HG03442 (cell line): Measurements from ENCODE around the gene MTMR8.

ENCODE experiments used
- ATAC-seq: cut with Tn5 transposase; IDR thresholded peaks from one replicate; pipeline ENCODE4 v1.9.1; 2021; ENCODE audit warnings: mild to moderate bottlenecking, moderate library complexity; ENCODE audit not compliant: unreplicated experiment

MTMR8 gene

DNA sequence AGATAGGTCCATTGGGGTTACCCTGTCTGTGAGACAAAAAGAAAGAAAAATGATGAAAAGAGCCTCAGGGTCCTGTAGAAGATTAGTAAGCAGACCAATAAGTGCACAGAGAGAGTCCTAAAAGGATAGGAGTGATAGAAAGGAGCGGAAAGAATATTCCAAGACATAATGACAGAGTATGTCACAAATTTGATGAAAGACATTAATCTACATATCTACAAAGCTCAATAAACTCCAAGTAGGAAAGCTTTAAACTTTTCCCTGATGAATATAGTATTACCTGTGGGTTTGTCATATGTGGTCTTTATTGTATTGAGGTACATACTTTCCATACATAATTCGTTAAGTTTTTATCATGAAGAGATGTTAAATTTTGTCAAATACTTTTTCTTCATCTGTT lies 73.7 kb downstream of the MTMR8 start:
- no peak for ATAC-seq

DNA sequence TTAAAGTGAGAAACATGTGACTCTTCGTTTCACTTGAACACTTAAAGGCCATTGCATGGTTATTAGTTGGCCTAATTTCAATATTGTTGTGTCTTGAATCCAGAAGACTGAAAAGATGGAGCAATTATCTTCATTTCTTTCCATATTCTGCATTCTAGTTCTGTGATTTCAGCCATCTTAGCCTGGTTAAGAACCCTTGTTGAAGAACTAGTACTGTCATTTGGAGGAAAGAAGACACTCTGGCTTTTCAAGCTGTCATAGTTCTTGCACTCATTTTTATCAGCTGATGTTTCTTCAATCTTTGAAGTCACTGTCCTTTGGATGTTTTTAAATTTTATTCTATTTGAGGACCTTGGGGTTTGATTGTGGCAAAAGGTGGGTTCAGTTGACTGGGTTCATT lies 81.6 kb downstream of the MTMR8 start:
- ATAC-seq = no peak

- ATAC-seq = no peak
Measured at GRCh38 chrX:64306712-64307111, 88.5 kb downstream of the MTMR8 start.

GRCh38 chrX:64291123-64291522 lies 104.1 kb downstream of the MTMR8 start:
- no peak for ATAC-seq

GRCh38 chrX:64265265-64265664 lies 130.0 kb downstream of the MTMR8 start:
- no peak for ATAC-seq

DNA sequence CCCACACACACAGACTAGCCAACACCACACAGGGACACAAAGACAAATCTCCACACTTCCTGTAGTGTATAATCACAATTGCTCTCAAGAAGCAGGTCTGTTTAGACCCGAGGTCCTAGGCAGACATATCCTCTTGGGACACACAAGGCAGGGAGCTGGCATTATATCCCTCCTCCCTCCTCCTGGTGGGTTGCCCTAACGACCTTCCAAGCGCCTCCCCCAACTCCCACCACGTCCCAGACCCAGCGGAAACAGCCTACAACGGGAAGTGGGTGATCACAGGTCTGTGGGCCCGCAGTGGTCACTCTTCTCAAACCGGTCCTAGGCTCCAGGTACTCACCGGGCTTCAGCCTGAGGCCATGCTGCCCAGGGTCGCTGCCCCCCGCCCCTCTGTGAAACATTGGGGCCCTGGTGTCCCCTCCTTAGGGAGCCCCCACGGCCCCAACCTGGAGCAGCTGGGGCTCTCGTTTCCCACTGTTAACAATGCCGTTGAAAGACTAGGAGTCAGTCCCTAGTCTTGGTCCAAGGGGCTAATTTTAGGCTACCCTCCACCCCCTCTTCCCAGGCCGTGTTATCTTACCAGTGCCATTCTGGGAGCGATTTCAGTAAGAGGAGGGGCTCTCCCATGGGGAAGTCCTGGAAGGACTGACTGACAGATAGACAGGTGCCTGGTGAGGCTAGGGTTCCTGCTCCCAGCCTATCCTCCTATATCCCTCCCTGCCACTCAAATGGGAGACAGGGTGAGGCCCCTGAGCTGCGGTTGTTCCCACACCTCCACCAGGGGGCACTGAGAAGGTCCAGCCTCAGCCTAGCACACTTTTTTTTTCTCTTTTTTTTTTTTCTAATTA lies 164.9 kb downstream of the MTMR8 start, which contains the start of gene ASB12:
Gene ASB12 (minus strand): TSS at position 485 of the 848 bp plus-strand sequence. CDS start 4,957 bp downstream, outside the sequence.
- ATAC-seq = no peak

DNA sequence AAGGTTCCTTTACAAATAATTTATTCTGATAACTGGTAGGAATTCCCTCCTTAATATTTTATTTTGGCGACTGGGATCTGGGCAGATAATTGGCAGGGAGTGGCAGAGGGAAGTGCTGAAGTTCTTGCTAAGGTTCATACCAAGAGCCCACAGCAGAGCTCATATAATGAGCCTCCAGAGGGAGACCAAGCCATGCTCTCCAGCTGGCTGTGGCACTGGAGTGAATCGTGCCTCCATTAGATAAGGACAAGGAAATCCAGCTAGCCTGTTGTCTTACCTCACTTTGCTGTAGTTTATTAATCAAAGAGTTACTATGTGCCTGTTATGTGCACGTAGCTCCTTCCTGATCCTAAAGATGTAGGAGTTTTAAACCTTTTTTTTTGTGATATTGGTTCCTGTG lies 166.1 kb downstream of the MTMR8 start:
- ATAC-seq = no peak
